ENCODE data around the gene NKD2.

The NKD2 gene

GRCh38 chr5:1039706-1040260 is 31.2 kb downstream of the NKD2 start:
- TF ChIP-seq CTCF (IDR thresholded peaks at IDR 0.05), result no peak
- intact Hi-C loops (cut with DNase I; ENCODE audit: low total_unique reads), result no loop called here
- H3K27me3 ChIP-seq, result no peaks in the 10 kb centered on the region
- H3K36me3 ChIP-seq, result no peaks in the 10 kb centered on the region
- H3K9me3 ChIP-seq, result no peaks in the 10 kb centered on the region
- H3K4me1 ChIP-seq, result no peaks in the 10 kb centered on the region
- H3K4me3 ChIP-seq, result no peak overlapping the region
- H3K27ac ChIP-seq, result no peak overlapping the region
- no peak for DNase-seq

GRCh38 chr5:1040571-1040970 is 32.0 kb downstream of the NKD2 start:
- no peak overlapping the region for H3K27ac ChIP-seq
- TF ChIP-seq CTCF (IDR thresholded peaks at IDR 0.05), result no peak
- intact Hi-C loops (cut with DNase I; ENCODE audit: low total_unique reads), result no loop called here
- no peaks in the 10 kb centered on the region for H3K27me3 ChIP-seq
- H3K4me3 ChIP-seq, result no peak overlapping the region
- no peaks in the 10 kb centered on the region for H3K36me3 ChIP-seq
- H3K9me3 ChIP-seq, result no peaks in the 10 kb centered on the region
- DNase-seq, result no peak
- H3K4me1 ChIP-seq, result no peaks in the 10 kb centered on the region

GRCh38 chr5:1041225-1042143 is 32.9 kb downstream of the NKD2 start:
- no peak for TF ChIP-seq CTCF (IDR thresholded peaks at IDR 0.05)
- no peak overlapping the region for H3K4me3 ChIP-seq
- no peaks in the 10 kb centered on the region for H3K9me3 ChIP-seq
- DNase-seq, result no peak
- no peaks in the 10 kb centered on the region for H3K27me3 ChIP-seq
- no peaks in the 10 kb centered on the region for H3K36me3 ChIP-seq
- H3K27ac ChIP-seq, result no peak overlapping the region
- H3K4me1 ChIP-seq, result no peaks in the 10 kb centered on the region
- intact Hi-C loops (cut with DNase I; ENCODE audit: low total_unique reads), result no loop called here

GRCh38 chr5:1042626-1043025 is 34.0 kb downstream of the NKD2 start:
- DNase-seq, result no peak
- no peaks in the 10 kb centered on the region for H3K9me3 ChIP-seq
- H3K27me3 ChIP-seq, result no peaks in the 10 kb centered on the region
- TF ChIP-seq CTCF (IDR thresholded peaks at IDR 0.05), result no peak
- intact Hi-C loops (cut with DNase I; ENCODE audit: low total_unique reads), result no loop called here
- no peak overlapping the region for H3K27ac ChIP-seq
- H3K36me3 ChIP-seq, result no peaks in the 10 kb centered on the region
- H3K4me3 ChIP-seq, result no peak overlapping the region
- no peaks in the 10 kb centered on the region for H3K4me1 ChIP-seq

DNA sequence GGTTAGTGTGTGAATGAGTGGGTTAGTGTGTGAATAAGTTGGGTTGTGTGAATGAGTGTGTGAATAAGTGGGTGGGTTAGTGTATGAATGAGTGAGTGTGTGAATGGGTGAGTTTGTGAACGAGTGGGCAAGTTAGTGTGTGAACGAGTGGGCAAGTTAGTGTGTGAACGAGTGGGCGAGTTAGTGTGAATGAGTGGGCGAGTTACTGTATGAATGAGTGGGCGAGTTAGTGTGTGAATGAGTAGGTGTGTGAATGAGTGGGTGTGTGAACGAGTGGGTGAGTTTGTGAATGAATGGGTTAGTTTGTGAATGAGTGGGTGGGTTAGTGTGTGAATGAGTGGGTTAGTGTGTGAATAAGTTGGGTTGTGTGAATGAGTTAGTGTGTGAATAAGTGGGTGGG is 34.7 kb downstream of the NKD2 start:
- Histone ChIP-seq H3K4me1 (no peaks in the 10 kb centered on the region), H3K4me3 (no peak overlapping the region), H3K36me3 (no peaks in the 10 kb centered on the region), H3K27me3 (no peaks in the 10 kb centered on the region), H3K27ac (no peak overlapping the region), H3K9me3 (no peaks in the 10 kb centered on the region)
- intact Hi-C loops (cut with DNase I; ENCODE audit: low total_unique reads), result no loop called here
- no peak for TF ChIP-seq CTCF (IDR thresholded peaks at IDR 0.05)
- no peak for DNase-seq

Data from tibial artery (tissue), 4 donors.